ENCODE data around the gene TBC1D3K.
A peak's percentile ranks its signal among the peaks of the same experiment; 100 is the strongest.
"Not testable (repeated sequence)": the region's sequence is repeated elsewhere in the genome, so short reads cannot be mapped to it uniquely, and the experiment has no call there.

Gene TBC1D3K

GRCh38 chr17:37924115-37924514 is at the start of gene TBC1D3K:
Gene TBC1D3K (plus strand): TSS chr17:37924415. CDS start chr17:37926000, 1,585 bp downstream.
- not testable (repeated sequence) for H3K4me2 ChIP-seq (ENCODE audit: low read depth, low read length, poor library complexity, severe bottlenecking); H4K20me1 ChIP-seq (ENCODE audit: low read depth, low read length); H3K9me3 ChIP-seq (ENCODE audit: insufficient read depth, low read length); H3K79me2 ChIP-seq (ENCODE audit: insufficient read depth, low read length); H3K27ac ChIP-seq (ENCODE audit: low read depth, low read length); H3K27me3 ChIP-seq (ENCODE audit: low read length); H3K9ac ChIP-seq (ENCODE audit: low read length); H3K4me3 ChIP-seq (ENCODE audit: insufficient read depth, low read length, poor library complexity, severe bottlenecking); H2AFZ ChIP-seq (ENCODE audit: low read depth, low read length, severe bottlenecking); H3F3A ChIP-seq (ENCODE audit: insufficient read depth); H3K36me3 ChIP-seq (ENCODE audit: low read length); H3K9me2 ChIP-seq (replicated peaks; ENCODE audit: insufficient read depth, low read length)

GRCh38 chr17:37884516-37884915 is 39.7 kb upstream of the TBC1D3K start:
- Histone ChIP-seq H3K9ac (ENCODE audit: low read length) (peak overlapping the region; percentile 55), H3K9me3 (ENCODE audit: insufficient read depth, low read length) (no peaks in the 10 kb centered on the region), H3F3A (ENCODE audit: insufficient read depth) (peaks cover 24% of the 10 kb centered on the region), H3K36me3 (ENCODE audit: low read length) (no peaks in the 10 kb centered on the region), H3K27me3 (ENCODE audit: low read length) (no peaks in the 10 kb centered on the region), H3K4me3 (ENCODE audit: insufficient read depth, low read length, poor library complexity, severe bottlenecking) (peak overlapping the region; percentile 52), H3K27ac (ENCODE audit: low read depth, low read length) (peak overlapping the region; percentile 87), H3K9me2 (replicated peaks; ENCODE audit: insufficient read depth, low read length) (no peaks in the 10 kb centered on the region), H3K4me2 (ENCODE audit: low read depth, low read length, poor library complexity, severe bottlenecking) (peak overlapping the region; percentile 79), H2AFZ (ENCODE audit: low read depth, low read length, severe bottlenecking) (no peak overlapping the region), H4K20me1 (ENCODE audit: low read depth, low read length) (no peaks in the 10 kb centered on the region), H3K79me2 (ENCODE audit: insufficient read depth, low read length) (peaks cover 29% of the 10 kb centered on the region)
- no peak for TF ChIP-seq EZH2phosphoT487 (conservative IDR thresholded peaks at IDR 0.05; ENCODE audit: low read length)
- TF ChIP-seq CTCF (IDR thresholded peaks at IDR 0.05; ENCODE audit: insufficient read depth, low read length, poor library complexity, severe bottlenecking), result no peak

GRCh38 chr17:37885136-37885535 is 39.1 kb upstream of the TBC1D3K start:
- Histone ChIP-seq H3K27me3 (ENCODE audit: low read length) (no peaks in the 10 kb centered on the region), H3K4me3 (ENCODE audit: insufficient read depth, low read length, poor library complexity, severe bottlenecking) (no peak overlapping the region), H3K9ac (ENCODE audit: low read length) (0 out of 2 replicates have a peak overlapping the region, but pooled peaks have one; percentile 55), H3K36me3 (ENCODE audit: low read length) (no peaks in the 10 kb centered on the region), H2AFZ (ENCODE audit: low read depth, low read length, severe bottlenecking) (no peak overlapping the region), H3K27ac (ENCODE audit: low read depth, low read length) (peak overlapping the region; percentile 87), H3K9me2 (replicated peaks; ENCODE audit: insufficient read depth, low read length) (no peaks in the 10 kb centered on the region), H3K79me2 (ENCODE audit: insufficient read depth, low read length) (peaks cover 27% of the 10 kb centered on the region), H3K9me3 (ENCODE audit: insufficient read depth, low read length) (no peaks in the 10 kb centered on the region), H3F3A (ENCODE audit: insufficient read depth) (peaks cover 27% of the 10 kb centered on the region), H4K20me1 (ENCODE audit: low read depth, low read length) (no peaks in the 10 kb centered on the region), H3K4me2 (ENCODE audit: low read depth, low read length, poor library complexity, severe bottlenecking) (peak overlapping the region; percentile 79)
- no peak for TF ChIP-seq CTCF (IDR thresholded peaks at IDR 0.05; ENCODE audit: insufficient read depth, low read length, poor library complexity, severe bottlenecking)

- Histone ChIP-seq H3K27me3 (ENCODE audit: low read length) (no peaks in the 10 kb centered on the region), H3K4me3 (ENCODE audit: insufficient read depth, low read length, poor library complexity, severe bottlenecking) (no peak overlapping the region), H4K20me1 (ENCODE audit: low read depth, low read length) (no peaks in the 10 kb centered on the region), H3K79me2 (ENCODE audit: insufficient read depth, low read length) (no peaks in the 10 kb centered on the region; the same call in 1 of the 2 replicates), H3K9me3 (ENCODE audit: insufficient read depth, low read length) (no peaks in the 10 kb centered on the region), H3K27ac (ENCODE audit: low read depth, low read length) (no peak overlapping the region), H3K9me2 (replicated peaks; ENCODE audit: insufficient read depth, low read length) (no peaks in the 10 kb centered on the region), H3K4me2 (ENCODE audit: low read depth, low read length, poor library complexity, severe bottlenecking) (no peak overlapping the region), H2AFZ (ENCODE audit: low read depth, low read length, severe bottlenecking) (no peak overlapping the region), H3K9ac (ENCODE audit: low read length) (no peak overlapping the region), H3F3A (ENCODE audit: insufficient read depth) (peaks cover 18% of the 10 kb centered on the region), H3K36me3 (ENCODE audit: low read length) (no peaks in the 10 kb centered on the region)
- no peak for TF ChIP-seq EZH2phosphoT487 (conservative IDR thresholded peaks at IDR 0.05; ENCODE audit: low read length)
These were observed 35.3 kb upstream of the TBC1D3K start for GRCh38 chr17:37888881-37889280.

- not testable (repeated sequence) for H3K27ac ChIP-seq (ENCODE audit: low read depth, low read length)
These were observed 27.3 kb upstream of the TBC1D3K start for GRCh38 chr17:37896961-37897360.

More at GRCh38 chr17:37896961-37897360, 27.3 kb upstream of the TBC1D3K start:
- not testable (repeated sequence) for H2AFZ ChIP-seq (ENCODE audit: low read depth, low read length, severe bottlenecking); H3F3A ChIP-seq (ENCODE audit: insufficient read depth); H3K27me3 ChIP-seq (ENCODE audit: low read length); H3K9me3 ChIP-seq (ENCODE audit: insufficient read depth, low read length); H3K9ac ChIP-seq (ENCODE audit: low read length); H3K4me2 ChIP-seq (ENCODE audit: low read depth, low read length, poor library complexity, severe bottlenecking); H3K4me3 ChIP-seq (ENCODE audit: insufficient read depth, low read length, poor library complexity, severe bottlenecking); H3K79me2 ChIP-seq (ENCODE audit: insufficient read depth, low read length); H3K9me2 ChIP-seq (replicated peaks; ENCODE audit: insufficient read depth, low read length); H4K20me1 ChIP-seq (ENCODE audit: low read depth, low read length); H3K36me3 ChIP-seq (ENCODE audit: low read length)

Measured in SU-DHL-6 (cell line).